Measurements from ENCODE around the gene PTMS.

The PTMS gene

GRCh38 chr12:6768990-6769389 is 2.8 kb downstream of the PTMS start:
- H3K4me3 ChIP-seq (ENCODE audit: low read depth, low read length), result peak overlapping the region; percentile 93
- ChIA-PET CTCF (interaction anchor here (1.6 to 8.7 kb wide), 4 partner anchors 9 to 56 kb away, joined by 4 to 222 read pairs (median 94); partner anchors contain the start of gene MLF2), POLR2A (interaction anchor here (1.5 kb wide), 1 partner anchor 16 kb away, joined by 8 read pairs; the partner anchor contains the start of gene MLF2)
- no peak for TF ChIP-seq CTCF (IDR thresholded peaks at IDR 0.05; ENCODE audit: insufficient read depth, low read length, missing control alignments)
- DNase-seq (ENCODE audit: low read depth, low spot score), result no peak

GRCh38 chr12:6769666-6770065 is 3.5 kb downstream of the PTMS start:
- ChIA-PET CTCF (interaction anchor here (1.4 to 8.7 kb wide), 5 partner anchors 9 to 55 kb away, joined by 4 to 222 read pairs (median 51); partner anchors contain the start of gene MLF2), POLR2A (interaction anchor here (1.5 kb wide), 1 partner anchor 17 kb away, joined by 8 read pairs; the partner anchor contains the start of gene MLF2)
- H3K4me3 ChIP-seq (ENCODE audit: low read depth, low read length), result no peak overlapping the region; the same call in 1 of the 2 replicates
- no peak for TF ChIP-seq CTCF (IDR thresholded peaks at IDR 0.05; ENCODE audit: insufficient read depth, low read length, missing control alignments)
- no peak for DNase-seq (ENCODE audit: low read depth, low spot score)

DNA sequence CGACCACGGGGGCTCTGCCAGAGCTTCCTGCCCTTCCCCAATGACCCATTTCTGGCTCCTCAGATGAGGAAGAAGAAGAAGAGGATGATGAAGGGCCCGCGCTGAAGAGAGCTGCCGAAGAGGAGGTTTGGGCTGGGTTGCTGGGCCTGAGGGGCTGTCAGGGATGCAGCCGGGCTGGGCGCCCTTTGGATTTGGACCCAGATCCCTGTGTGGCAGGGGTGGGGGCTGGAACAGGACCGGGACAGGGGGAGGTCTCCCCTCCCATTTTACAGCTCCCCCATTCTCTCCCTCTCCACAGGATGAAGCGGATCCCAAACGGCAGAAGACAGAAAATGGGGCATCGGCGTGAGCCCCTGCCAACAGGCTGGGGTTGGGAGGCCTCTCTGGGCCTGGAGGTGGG is 3.9 kb downstream of the PTMS start:
- ChIA-PET CTCF (interaction anchor here (0.8 to 8.7 kb wide), 4 partner anchors 9 to 19 kb away, joined by 3 to 222 read pairs (median 70); partner anchors contain the start of gene MLF2), POLR2A (interaction anchor here (1.5 kb wide), 1 partner anchor 17 kb away, joined by 8 read pairs; the partner anchor contains the start of gene MLF2)
- no peak for TF ChIP-seq CTCF (IDR thresholded peaks at IDR 0.05; ENCODE audit: insufficient read depth, low read length, missing control alignments)
- H3K4me3 ChIP-seq (ENCODE audit: low read depth, low read length), result no peak overlapping the region
- no peak for DNase-seq (ENCODE audit: low read depth, low spot score)

DNA sequence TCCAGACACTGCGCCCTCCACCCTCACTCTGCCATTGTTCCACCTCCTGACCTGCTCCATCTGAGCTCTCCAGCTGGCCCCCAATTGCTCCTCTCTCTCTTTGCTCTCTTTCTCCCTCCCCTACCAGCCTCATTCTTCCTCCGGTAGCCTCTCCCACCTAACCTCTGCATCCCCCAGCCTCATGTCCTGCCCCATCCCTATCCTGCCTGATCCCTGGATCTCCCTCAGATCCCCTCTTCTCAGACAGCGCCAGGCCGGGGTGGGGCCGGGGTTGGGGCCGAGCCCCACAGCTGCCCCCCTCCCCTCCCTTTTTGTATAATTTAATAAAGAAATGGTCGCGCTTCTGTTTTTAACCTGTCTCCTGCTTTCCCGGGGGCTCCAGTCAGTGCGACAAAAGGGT is 4.4 kb downstream of the PTMS start:
- no peak for TF ChIP-seq CTCF (IDR thresholded peaks at IDR 0.05; ENCODE audit: insufficient read depth, low read length, missing control alignments)
- no peak for DNase-seq (ENCODE audit: low read depth, low spot score)
- ChIA-PET CTCF (interaction anchor here (0.8 to 8.7 kb wide), 8 partner anchors 8 to 151 kb away, joined by 3 to 222 read pairs (median 4); partner anchors contain the start of genes CD4 and MLF2), POLR2A (no interaction called here)
- no peak overlapping the region for H3K4me3 ChIP-seq (ENCODE audit: low read depth, low read length)

- ChIA-PET CTCF (interaction anchor here (0.7 to 8.7 kb wide), 10 partner anchors 8 to 151 kb away, joined by 3 to 222 read pairs (median 4); partner anchors contain the start of genes CD4, MLF2 and P3H3), POLR2A (interaction anchor here (0.9 kb wide), 1 partner anchor 19 kb away, joined by 4 read pairs; no protein-coding TSS in a partner anchor)
- DNase-seq (ENCODE audit: low read depth, low spot score), result no peak
- H3K4me3 ChIP-seq (ENCODE audit: low read depth, low read length), result no peak overlapping the region
- no peak for TF ChIP-seq CTCF (IDR thresholded peaks at IDR 0.05; ENCODE audit: insufficient read depth, low read length, missing control alignments)
Observed at GRCh38 chr12:6771091-6771495, 4.9 kb downstream of the PTMS start.

GRCh38 chr12:6771509-6772330 is 5.6 kb downstream of the PTMS start:
- no peak for DNase-seq (ENCODE audit: low read depth, low spot score)
- CTCF ChIA-PET, result interaction anchor here (0.7 to 8.7 kb wide), 10 partner anchors 7 to 152 kb away, joined by 3 to 222 read pairs (median 4); partner anchors contain the start of genes CD4, MLF2 and P3H3
- POLR2A ChIA-PET, result interaction anchor here (0.9 to 1.7 kb wide), 3 partner anchors 19 to 82 kb away, joined by 3 to 5 read pairs (median 4); partner anchors contain the start of genes MLF2 and ZNF384

More at GRCh38 chr12:6771509-6772330, 5.6 kb downstream of the PTMS start:
- no peak for TF ChIP-seq CTCF (IDR thresholded peaks at IDR 0.05; ENCODE audit: insufficient read depth, low read length, missing control alignments)
- no peak overlapping the region for H3K4me3 ChIP-seq (ENCODE audit: low read depth, low read length)
